Measurements from ENCODE around the gene LSP1. TPM values are rescaled to one million over a fixed set of nuclear protein-coding genes. Genes with fewer than 3 reads are reported as not detected.

The LSP1 gene
- total RNA-seq, 1 experiment from 2014 or later: 0.90 TPM

- intact Hi-C loops (cut with micrococcal nuclease; ENCODE audit: unreplicated experiment) (no loop called here), in situ Hi-C loops (cut with HindIII; ENCODE audit: low pct_unique_long_range_greater_than_20kb, low sequenced_read_pairs) (no loop called here)
- CTCF ChIA-PET: interaction anchor here (0.6 kb wide), 1 partner anchor 15 kb away, joined by 5 read pairs; no protein-coding TSS in a partner anchor
- no peak for DNase-seq (ENCODE audit: low read depth, low spot score)
- 0 out of 4 replicates have a peak, but pooled peaks of 1 of the 2 experiments have one; percentile 6 for TF ChIP-seq REST (IDR thresholded peaks at IDR 0.05; ENCODE audit: insufficient read depth in 1 of 2, low read depth in 2 of 2, low read length in 1 of 2)
- no peak for TF ChIP-seq CTCF (IDR thresholded peaks at IDR 0.05)
- Histone ChIP-seq H3K36me3 (ENCODE audit: control insufficient read depth, insufficient read depth, low read length) (no peaks in the 10 kb centered on the region), H3K27me3 (ENCODE audit: control insufficient read depth, insufficient read depth, low read length) (no peaks in the 10 kb centered on the region), H3K4me1 (ENCODE audit: control insufficient read depth, insufficient read depth, low read length) (peaks cover 17% of the 10 kb centered on the region), H3K4me3 (ENCODE audit: low read depth in 2 of 2, low read length in 2 of 2) (no peak overlapping the region), H3K27ac (ENCODE audit: low read length) (no peak overlapping the region), H3K9me3 (ENCODE audit: control insufficient read depth, insufficient read depth, low read depth, low read length) (no peaks in the 10 kb centered on the region)
- no peak for ATAC-seq
- BruUV-seq (replicated peaks): no TSS peak
- POLR2A ChIA-PET: no interaction called here
Measured at GRCh38 chr11:1927026-1927847, 74.4 kb downstream of the LSP1 start.

- in situ Hi-C loops (cut with HindIII; ENCODE audit: low pct_unique_long_range_greater_than_20kb, low sequenced_read_pairs) (no loop called here), intact Hi-C loops (cut with micrococcal nuclease; ENCODE audit: unreplicated experiment) (no loop called here)
- H3K27me3 ChIP-seq (ENCODE audit: control insufficient read depth, insufficient read depth, low read length): no peaks in the 10 kb centered on the region
- POLR2A ChIA-PET: no interaction called here
- H3K27ac ChIP-seq (ENCODE audit: low read length): no peak overlapping the region
- DNase-seq (ENCODE audit: low read depth, low spot score) (no peak), ATAC-seq (peak; percentile 7)
- BruUV-seq (replicated peaks): no TSS peak
- no peaks in the 10 kb centered on the region for H3K36me3 ChIP-seq (ENCODE audit: control insufficient read depth, insufficient read depth, low read length)
- CTCF ChIA-PET: interaction anchor here (0.6 to 1.1 kb wide), 2 partner anchors 16 to 46 kb away, joined by 4 to 5 read pairs; no protein-coding TSS in a partner anchor
- TF ChIP-seq TCF7L2 (IDR thresholded peaks at IDR 0.05; ENCODE audit: low read depth, low read length) (no peak), POLR2AphosphoS5 (IDR thresholded peaks at IDR 0.05; ENCODE audit: low read depth, low read length) (no peak), REST (IDR thresholded peaks at IDR 0.05; ENCODE audit: insufficient read depth in 1 of 2, low read depth in 2 of 2, low read length in 1 of 2) (no peak), SIN3A (IDR thresholded peaks at IDR 0.05; ENCODE audit: borderline replicate concordance, insufficient read depth, low read depth, low read length) (no peak), CTCF (IDR thresholded peaks at IDR 0.05) (no peak)
- peaks cover 17% of the 10 kb centered on the region for H3K4me1 ChIP-seq (ENCODE audit: control insufficient read depth, insufficient read depth, low read length)
- H3K9me3 ChIP-seq (ENCODE audit: control insufficient read depth, insufficient read depth, low read depth, low read length): no peaks in the 10 kb centered on the region
- H3K4me3 ChIP-seq (ENCODE audit: low read depth in 2 of 2, low read length in 2 of 2): no peak overlapping the region
Measured at GRCh38 chr11:1927848-1928469, 75.1 kb downstream of the LSP1 start.

Measured in Panc1 (cell line).